ENCODE data around the gene CMC4.

GRCh38 chrX:155108427-155108826 is 37.5 kb upstream of the CMC4 start:
- TF ChIP-seq CTCF (conservative IDR thresholded peaks at IDR 0.05; ENCODE audit: low read depth, low read length) (no peak), POLR2A (IDR thresholded peaks at IDR 0.05; ENCODE audit: low read depth, low read length) (no peak)
